ENCODE data around the gene SH3GL1.

GRCh38 chr19:4358709-4359626 lies 41.4 kb downstream of the SH3GL1 start:
- TF ChIP-seq POLR2AphosphoS5 (IDR thresholded peaks at IDR 0.05) (no peak), CTCF (IDR thresholded peaks at IDR 0.05) (no peak), EP300 (IDR thresholded peaks at IDR 0.05) (no peak)
